ENCODE results near the gene TSPOAP1.

Gene TSPOAP1, protein sequence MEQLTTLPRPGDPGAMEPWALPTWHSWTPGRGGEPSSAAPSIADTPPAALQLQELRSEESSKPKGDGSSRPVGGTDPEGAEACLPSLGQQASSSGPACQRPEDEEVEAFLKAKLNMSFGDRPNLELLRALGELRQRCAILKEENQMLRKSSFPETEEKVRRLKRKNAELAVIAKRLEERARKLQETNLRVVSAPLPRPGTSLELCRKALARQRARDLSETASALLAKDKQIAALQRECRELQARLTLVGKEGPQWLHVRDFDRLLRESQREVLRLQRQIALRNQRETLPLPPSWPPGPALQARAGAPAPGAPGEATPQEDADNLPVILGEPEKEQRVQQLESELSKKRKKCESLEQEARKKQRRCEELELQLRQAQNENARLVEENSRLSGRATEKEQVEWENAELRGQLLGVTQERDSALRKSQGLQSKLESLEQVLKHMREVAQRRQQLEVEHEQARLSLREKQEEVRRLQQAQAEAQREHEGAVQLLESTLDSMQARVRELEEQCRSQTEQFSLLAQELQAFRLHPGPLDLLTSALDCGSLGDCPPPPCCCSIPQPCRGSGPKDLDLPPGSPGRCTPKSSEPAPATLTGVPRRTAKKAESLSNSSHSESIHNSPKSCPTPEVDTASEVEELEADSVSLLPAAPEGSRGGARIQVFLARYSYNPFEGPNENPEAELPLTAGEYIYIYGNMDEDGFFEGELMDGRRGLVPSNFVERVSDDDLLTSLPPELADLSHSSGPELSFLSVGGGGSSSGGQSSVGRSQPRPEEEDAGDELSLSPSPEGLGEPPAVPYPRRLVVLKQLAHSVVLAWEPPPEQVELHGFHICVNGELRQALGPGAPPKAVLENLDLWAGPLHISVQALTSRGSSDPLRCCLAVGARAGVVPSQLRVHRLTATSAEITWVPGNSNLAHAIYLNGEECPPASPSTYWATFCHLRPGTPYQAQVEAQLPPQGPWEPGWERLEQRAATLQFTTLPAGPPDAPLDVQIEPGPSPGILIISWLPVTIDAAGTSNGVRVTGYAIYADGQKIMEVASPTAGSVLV (N-terminal part only)

DNA sequence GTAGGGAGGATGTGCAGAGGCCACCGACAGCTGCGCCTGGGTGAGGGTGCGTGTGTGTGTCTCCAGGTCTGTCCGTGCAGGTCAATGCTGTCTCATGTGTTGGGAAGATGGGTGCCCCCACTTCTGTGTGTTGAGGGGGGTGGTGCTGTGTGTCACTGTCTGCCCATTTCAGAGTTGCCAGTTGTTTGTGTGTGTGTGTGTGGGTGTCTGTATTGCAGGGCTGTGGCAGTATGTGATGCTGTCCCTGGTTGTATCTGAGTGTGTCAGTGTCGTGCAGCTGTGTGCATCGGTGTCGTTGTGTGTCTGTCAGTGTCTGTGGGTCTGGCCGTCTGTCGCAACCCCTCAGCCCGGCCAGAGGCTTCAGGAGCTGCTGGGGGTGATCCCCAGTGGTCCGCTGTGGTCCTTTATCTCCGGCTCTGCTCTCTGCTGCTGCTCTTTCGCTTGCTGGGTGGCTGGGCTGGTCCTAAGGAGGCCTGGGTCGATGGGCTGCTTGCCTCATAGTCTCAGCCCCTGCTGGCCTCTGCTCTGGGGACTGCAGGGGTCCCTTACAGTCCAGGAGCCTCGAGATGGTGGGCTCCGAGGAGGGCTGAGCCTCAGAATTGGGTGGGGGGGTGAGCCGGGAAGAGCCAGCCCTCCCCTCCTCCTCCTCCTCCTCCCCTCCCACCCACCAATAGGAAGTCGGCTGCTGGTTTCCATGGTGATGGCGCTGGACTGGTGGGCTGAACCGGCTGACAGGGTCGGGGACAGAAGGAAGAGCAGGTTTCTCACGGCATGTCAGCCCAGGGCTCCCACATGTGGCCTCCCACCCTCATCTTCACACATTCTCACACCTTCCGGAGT, at the start of gene TSPOAP1:
Gene TSPOAP1, minus strand, starts transcription at position 601 of the 840 bp plus-strand sequence. CDS start 875 bp downstream, outside the sequence.
- no peak for FAIRE-seq

DNA sequence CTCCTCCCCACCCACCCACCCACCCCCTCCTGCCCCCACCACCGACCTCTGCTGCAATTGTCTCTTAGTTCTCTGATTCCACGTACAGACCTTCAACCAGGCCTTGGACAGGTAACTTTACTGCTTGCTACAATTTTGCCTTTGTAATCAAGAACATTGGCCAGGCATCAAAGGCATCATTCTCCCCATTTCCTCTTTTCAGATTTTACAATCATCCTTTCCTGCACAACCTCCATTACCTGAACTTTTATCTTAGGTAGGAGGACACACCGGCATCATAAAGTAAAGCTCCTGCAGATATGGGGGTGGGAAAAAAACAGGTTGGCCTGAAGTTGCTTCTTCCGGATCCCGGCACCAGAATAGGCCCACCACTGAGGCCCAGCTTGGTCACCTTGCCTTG, 49.1 kb upstream of the TSPOAP1 start:
- FAIRE-seq: no peak

DNA sequence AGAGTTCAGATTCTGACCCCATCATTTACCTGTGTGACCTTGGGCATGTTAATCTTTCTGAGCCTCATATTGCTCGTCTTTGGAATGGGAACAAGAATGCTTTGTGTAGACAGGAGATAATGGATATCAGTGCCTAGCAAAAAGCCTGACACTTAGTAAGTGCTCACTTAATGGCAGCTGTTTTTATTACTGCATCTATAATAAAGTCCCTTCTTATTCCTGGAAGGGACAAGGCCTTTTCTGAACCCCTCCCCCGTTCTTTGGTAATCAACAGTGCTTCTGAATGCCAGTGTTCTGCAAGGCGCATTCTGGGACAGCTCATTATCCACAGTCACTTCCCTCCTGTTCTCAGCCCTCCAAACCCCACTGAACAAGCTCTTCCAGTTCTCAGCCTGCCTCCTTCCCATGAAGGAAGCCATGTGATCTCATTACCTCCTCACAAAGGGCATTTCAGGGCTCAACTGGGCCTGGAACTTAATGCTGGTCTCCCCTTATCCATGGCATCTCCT, 48.6 kb upstream of the TSPOAP1 start:
- no peak for FAIRE-seq

DNA sequence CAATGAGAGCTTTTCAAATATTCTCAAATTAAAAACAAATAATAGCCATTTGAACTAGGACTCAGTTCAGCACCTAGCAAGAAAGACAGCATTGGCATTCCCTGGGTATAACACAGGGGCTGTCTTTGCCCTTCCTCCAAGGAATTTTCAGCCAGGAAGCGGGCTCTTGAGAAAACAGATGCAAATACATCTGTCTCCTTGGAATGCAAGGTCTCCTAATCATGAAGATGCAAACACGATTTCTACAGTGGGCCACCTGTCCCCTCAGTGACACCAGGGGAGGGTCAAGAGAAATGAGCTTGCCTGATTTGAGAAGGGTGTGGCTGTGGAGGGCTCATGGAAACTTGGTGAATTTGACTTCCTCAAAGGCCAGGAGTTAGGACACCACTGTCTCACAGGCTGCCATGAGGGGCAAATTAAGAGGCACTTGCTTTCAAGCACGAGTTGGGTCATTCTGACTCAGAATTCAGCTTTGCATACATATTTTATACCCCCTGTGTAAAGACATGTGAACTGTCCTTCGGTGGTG, 47.9 kb upstream of the TSPOAP1 start:
- FAIRE-seq: no peak

DNA sequence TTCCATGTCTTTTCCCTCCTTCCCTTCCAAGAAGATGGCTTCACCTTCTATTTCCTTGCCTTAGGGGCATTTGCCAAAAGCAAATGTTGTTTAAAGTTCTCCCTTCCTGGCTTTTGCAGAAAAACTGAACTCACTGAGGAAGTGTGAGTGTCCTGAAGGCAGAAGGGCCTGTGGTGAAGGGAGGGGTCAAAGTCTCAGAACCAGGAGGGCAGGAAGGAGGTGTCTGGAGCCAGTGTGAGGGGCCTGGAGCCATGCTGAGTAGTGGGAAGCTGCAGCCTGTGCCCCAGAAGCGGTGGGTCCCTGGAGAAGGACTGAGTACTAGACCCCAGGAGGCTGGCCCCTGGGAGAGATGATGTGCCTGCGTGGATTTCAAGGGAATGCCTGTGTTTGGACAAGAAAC, 47.2 kb upstream of the TSPOAP1 start:
- no peak for FAIRE-seq

DNA sequence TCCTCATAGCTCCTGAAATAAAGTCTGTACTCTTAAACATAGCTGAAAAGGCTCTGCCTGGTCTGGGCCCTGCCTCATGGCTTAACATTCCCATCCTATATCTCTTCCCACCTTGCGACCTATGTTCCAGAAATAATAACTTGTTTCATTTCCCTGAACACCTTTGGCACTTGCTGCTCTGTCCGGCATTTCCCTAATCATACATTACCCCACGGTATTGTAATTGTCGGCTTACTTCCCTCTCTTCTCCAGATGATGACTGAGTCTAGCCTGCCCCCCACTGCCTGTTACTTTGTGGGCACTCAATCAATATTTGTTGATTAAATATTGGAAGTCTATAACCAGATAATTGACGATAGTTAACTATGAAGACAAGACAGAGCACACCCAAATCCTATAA, 46.7 kb upstream of the TSPOAP1 start:
- FAIRE-seq: no peak

DNA sequence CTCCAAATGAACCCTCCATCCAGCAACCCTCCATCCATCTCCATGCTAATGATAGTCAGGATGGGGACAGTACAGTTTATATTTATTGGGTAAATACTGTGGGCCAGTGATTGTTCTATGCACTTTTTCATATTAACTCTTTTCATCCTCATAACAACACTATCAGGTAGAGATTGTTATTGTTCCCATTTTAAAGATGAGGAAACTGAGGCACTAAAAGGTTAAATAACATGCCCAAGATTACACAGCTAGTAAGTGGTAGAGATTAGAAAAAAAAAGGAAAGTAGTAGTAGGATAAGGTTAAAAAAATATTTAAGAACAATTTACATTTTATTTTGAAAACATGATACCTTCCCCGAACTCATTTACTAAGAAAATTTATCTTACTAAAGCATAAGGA, 45.3 kb upstream of the TSPOAP1 start:
- FAIRE-seq: no peak

DNA sequence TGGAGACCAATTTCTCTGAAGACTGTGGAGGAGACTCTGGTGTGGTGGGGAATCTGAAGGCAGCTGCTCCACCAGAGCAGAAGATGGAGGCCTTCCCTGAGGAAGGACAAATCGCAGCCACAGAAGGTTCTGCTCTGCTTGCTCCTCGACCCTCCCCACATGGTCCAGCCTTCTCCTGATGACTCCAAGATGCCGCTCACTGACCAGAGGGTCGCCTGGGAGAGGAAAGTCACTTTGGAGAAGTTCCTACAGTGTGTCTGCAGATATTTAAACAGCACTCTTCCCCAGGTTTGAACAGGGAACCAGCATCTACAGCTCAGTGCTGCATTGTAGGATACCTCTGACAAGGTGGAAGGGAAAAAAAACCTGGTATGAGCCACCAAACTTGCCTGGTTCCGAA, 44.4 kb upstream of the TSPOAP1 start:
- no peak for FAIRE-seq

DNA sequence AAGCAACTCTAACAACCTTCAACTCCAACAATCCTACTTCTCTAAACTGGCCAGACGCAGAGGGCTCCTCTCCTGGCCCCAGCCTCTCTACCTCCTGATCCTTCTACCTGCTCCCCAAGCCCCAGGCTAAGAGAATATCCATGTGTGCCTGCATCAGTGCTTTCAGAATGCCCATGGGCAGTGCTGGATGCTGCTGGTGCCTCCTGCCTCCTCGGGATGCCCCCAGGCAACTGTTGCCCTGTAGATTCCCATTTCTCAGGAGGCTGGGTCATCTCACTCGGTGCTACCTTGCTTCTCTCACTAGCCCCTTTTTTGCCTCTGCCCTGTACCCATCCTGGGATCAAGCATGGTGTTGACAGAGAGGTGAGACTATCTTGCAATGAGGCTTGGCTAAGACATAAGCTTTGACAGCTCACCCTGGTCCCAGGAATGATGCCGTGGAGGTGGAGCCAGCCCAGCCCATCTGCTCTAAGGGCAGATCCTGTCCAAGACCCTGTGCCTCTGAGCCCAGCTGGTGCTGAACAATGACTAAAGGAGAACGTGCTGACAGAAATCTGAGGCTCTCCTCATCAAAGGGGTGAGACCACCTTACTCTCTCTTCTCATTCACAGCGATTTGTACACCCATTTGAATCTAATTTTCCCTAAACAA, 42.8 kb upstream of the TSPOAP1 start:
- FAIRE-seq: no peak

DNA sequence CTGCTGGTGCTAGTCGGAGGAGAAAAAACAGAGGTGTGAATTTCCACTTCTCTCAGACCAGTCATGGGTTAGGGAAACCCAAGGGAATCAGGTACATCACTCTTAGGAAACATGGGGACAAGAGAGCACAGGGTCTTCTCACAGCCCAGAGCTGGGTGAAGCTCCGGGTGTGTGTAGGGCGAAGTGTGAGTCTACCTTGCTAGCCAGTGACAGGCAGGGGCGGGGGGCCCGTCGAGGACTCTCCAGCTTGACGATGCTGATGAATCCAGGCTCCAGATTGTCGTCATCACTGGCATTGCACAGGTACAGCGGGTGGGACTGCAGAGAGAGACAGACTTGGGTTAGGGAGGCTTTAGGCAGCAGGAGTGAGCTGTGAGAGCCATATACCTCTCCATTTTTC, 42.1 kb upstream of the TSPOAP1 start:
- FAIRE-seq: no peak

DNA sequence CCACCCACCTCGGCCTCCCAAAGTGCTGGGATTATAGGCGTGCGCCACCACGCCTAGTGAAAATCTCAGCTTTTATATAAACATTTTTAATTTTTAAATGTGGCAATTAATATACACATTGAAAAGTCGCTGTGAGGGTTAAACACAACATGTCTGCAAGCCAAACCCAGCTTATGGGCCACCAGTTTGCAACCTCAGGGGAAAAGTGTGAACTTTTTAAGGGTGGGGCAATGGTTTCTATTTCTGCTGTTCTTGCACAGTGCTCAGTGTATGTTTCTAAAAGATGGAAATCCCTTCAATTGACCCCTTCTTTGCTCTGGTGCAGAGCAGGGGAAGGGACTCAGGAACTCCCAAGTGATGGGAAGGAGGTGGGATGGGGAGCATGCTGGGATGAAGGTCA, 41.7 kb upstream of the TSPOAP1 start:
- FAIRE-seq: no peak

DNA sequence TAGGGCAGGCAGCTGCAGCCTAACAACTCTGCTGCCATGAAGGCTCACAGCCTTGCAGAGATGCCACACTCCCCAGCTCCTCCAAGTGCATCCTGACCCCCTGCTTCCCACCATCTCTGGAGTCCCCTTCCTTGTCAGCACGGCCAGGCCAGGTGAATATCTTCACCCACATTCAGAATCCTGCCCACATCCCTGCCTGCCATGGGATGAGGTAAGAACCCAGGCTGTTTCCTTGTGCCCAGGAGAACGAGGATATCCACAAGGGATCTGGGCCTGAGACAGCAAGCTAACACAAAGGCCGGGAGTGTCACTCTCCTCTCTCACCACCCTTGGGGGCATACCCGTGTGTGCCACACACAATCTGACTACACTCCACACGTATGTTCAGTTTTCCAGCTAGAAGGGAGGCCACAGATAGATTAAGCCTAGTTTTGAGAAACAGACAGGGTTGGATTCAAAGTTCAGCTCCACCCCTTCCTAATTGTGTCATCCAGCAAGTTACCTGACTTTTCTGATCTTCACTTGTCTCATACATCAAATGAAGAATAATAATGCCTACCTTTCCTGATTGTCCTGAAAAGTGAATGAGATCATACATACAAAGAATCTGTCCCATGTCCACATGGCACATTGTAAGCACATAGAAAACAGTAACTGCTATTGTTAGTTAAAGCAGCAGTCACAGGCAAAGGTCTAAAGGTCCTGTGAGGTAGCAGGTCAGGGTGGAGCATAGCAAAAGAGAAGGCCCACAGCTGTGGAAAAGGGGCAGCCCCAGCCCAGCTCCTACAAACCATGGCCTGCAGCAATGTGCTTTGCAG, 40.8 kb upstream of the TSPOAP1 start:
- FAIRE-seq: no peak

DNA sequence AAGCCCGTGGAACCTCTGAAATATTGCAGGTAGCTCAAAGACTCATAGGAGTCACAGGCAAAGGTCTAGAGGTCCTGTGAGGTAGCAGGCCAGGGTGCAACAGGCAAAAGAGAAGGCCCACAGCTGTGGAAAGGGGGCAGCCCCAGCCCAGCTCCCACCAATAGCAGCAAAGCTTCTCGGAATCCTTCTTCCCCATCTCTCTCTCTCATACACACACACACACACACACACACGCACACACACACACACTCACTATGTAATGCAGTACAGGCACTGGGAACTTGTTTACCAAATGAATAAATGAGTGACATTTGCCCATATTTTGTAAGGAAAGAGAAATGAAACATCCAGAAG, 40.2 kb upstream of the TSPOAP1 start:
- FAIRE-seq: no peak

DNA sequence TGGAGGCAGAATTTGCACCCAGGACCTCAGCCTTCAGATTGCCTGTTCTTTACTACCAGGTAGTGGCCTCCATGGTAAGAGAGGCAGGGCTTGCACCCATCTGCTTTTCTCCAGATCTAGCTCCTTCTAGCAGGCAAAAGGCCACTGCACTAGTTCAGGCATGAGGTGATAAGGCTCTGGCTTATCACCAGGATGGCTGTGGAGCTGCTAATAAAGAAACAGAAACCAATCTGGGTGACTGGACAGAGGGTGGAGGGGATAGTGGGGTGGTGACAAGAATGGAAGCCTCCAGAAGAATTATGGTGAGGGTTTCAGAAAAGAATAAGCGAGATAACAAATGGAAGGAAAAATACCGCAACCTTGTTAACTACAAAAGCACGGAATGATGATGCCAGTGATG, 38.9 kb upstream of the TSPOAP1 start:
- FAIRE-seq: no peak

DNA sequence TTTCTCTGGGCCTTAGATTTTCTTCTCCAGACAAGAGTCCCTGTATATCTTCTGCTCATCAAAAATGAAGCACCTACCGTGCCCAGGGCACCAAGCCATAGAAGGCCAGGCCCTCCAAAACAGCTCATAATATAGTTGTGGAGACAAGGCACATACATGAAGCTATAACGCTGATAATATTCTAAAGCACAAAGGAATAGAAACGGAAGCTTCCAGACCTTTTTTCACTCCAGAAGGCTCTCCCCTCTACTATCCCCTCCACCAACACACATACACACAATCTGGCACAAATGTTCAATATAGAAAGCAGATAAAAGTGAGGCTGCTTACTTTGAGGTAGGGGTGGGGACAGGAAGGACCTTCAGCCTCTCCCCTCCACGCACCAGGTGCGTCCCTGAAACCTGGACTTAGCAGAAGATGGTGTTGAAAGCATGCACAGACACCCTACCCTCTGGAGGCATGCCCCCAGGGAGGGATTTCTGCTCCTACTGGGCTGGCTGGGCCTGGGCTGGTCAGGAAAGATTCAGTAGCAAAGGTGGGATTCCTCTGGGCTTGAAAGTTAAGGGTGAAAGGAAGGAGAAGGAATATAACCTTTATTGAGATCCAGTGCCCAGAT, 37.5 kb upstream of the TSPOAP1 start:
- no peak for FAIRE-seq

DNA sequence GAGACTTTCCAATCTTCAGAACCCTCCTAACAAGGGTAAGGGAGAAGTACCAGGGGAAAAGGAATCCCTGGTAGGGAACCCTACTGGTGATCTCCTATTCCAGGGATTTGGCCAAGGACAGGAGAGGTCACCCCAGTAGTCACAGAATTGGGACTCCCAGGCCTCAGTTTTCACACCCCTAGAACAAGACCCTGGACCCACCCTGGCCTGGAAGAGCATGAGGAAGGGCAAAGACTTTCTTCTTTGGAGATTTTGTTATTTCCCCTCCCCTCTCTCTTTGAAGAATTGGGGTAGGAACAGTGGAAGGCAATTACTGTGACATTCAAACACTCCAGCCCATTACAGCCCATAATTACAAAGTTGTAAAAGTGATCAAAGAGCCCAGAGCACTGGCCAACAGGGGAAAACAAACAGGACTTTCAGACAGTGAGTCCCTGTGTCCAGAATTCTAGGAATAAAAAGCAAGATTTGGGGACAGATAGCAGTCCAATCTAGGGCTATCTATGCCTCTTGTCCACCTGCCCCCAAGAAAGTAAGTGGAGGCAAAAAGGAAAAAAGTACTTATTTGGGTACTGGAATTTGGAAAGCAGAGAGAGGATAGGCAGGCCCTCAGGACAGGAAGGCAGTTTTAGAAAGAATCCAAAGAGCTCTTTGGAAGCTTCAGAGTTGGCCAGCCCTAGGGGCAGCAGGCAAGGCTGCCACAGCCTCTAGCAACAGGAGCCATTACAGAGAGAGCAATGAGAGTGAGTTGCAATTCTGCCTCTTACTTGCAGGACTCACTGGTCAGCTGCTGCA, 36.8 kb upstream of the TSPOAP1 start:
- no peak for FAIRE-seq

DNA sequence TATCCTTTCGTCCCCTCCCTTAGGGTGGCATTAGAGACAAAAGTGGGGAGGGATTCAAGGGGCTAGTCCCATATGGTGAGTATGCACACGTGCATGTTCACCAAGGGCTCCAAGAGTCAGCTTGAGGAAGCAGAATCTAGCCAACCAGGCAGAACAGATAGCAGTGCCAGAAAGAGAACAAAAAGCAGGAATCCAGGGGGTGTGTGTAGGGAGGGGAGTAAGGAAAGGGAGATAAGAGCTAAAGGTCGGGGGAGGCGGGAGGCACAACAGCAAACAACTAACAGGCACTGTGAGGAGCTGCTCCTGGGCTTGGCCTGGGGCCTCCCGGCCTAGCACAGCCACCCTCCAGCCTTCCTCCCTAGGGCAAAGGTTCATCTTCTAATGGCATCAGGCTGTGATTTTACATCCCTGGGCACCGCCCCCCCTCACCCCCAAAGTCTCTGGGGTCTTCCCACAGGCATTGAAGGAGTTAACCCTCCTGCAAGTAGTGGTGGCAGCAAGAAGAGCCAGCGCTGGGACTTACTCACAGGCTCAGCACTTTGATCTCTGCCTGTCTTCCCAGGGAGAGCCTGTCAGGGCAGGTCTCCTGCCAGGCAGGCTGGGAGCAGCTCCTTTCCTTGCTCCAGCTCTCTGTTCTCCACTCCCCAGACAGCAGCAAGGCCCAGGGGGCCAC, 35.8 kb upstream of the TSPOAP1 start:
- no peak for FAIRE-seq

DNA sequence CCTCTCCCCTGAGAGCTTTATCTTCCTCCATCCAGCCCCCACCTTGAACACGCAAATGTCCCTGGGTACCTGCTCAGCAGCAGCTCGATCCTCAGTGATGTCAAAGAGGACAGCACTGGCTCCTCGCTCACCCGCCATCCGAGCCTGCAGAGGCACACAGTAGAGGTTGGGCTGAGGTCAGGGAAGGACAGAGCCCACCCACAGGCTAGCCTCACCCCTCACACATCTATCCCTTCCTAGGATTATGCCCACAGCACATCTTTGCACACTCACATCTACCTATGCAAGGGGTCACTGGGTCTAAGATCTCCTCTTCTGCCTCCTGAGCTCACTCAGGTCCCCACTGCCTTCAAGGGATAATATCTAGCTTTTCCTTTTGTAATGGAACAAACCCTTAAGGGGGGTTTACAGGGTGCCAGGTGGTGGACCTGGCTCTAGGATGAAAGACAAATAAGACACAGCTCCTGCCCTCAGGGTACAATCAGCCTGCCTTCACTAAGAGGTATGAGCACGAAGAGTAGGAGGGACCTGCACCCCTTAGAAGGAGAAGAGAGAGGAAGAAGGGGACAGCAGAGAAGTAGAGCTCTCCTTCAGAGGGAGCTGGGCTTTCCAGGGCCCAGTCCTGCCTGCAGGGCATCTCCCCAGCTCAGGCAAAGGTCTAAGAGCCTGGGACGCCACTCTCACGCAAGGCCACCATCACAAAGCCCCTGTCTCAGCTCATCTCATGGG, 35.0 kb upstream of the TSPOAP1 start:
- no peak for FAIRE-seq
